PFSK-1 (cell line): ENCODE data around the gene CSF3.

Experiments used
- POLR2AphosphoS5 ChIP-seq: IDR thresholded peaks from 2 replicates; pipeline ENCODE4 v1.6.1; 2012; ENCODE audit warnings: low read depth, mild to moderate bottlenecking, control low read depth, low read length, moderate library complexity
- REST ChIP-seq, 2 experiments: IDR thresholded peaks; 2 replicates each; pipeline versions ENCODE4 v1.6.1 to v1.8.0; 2011 to 2012; ENCODE audit warnings: low read depth in 2 of 2, low read length in 2 of 2, control low read depth in 1 of 2, inconsistent platforms in 1 of 2, mild to moderate bottlenecking in 1 of 2, moderate library complexity in 1 of 2; ENCODE audit not compliant: insufficient read depth in 1 of 2
- TAF1 ChIP-seq: IDR thresholded peaks from 2 replicates; pipeline ENCODE4 v1.6.1; 2012; ENCODE audit warnings: low read length, control low read depth, borderline replicate concordance; ENCODE audit not compliant: insufficient read depth

GRCh38 chr17:40020146-40020545 is 4.9 kb downstream of the CSF3 start:
- TF ChIP-seq REST (IDR thresholded peaks at IDR 0.05; ENCODE audit: insufficient read depth in 1 of 2, low read depth in 2 of 2, low read length in 2 of 2) (no peak), TAF1 (no peak), POLR2AphosphoS5 (no peak)
